Testis (tissue), 3 donors: ENCODE results near the gene PPT2. TPM values are rescaled to one million over a fixed set of nuclear protein-coding genes. Genes with fewer than 3 reads are reported as not detected.
A peak's percentile ranks its signal among the peaks of the same experiment; 100 is the strongest.

Source experiments
- DNase-seq: peaks from one replicate; pipeline ENCODE4 v3.0.0-alpha.2; 2019
- H3K27ac ChIP-seq, 2 donors: fragments of 200-600 bp; sonication (generic); one replicate each; pipeline ENCODE4 v1.5.1; 2019
- H3K27me3 ChIP-seq: fragments of 200-600 bp; sonication (generic); one replicate; pipeline ENCODE4 v1.5.1; 2019
- H3K36me3 ChIP-seq: fragments of 200-600 bp; sonication (generic); one replicate; pipeline ENCODE4 v1.5.1; 2017; ENCODE audit warnings: low read depth; ENCODE audit errors: missing control alignments
- H3K4me1 ChIP-seq: fragments of 200-600 bp; sonication (generic); one replicate; pipeline ENCODE4 v1.5.1; 2019
- H3K4me3 ChIP-seq, 2 donors: fragments of 200-600 bp; sonication (generic); one replicate each; pipeline ENCODE4 v1.5.1; 2017 to 2019
- H3K9me3 ChIP-seq: fragments of 200-600 bp; sonication (generic); one replicate; pipeline ENCODE4 v1.5.1; 2017
- POLR2A ChIP-seq: fragments of 450-650 bp; IDR thresholded peaks from one replicate; pipeline ENCODE4 v1.6.1; 2017; ENCODE audit warnings: antibody characterized with exemption, mild to moderate bottlenecking, moderate library complexity
- WGBS, 2 donors: methylation state at CpG; one replicate each; pipeline ENCODE4 v1.1.5; 2018; 5-methylcytosine and 5-hydroxymethylcytosine counted together
- intact Hi-C: fragments of 100-400 bp; cut with DNase I; formaldehyde crosslinking; loops from one replicate; pipeline ENCODE4 v1.15.1; 2023; ENCODE audit warnings: low total_unique reads
- polyA plus RNA-seq: library from polyadenylated mRNA; stranded (reverse); fragments of 350-450 nt; fragmentation: Illumina TruSeq; extraction: RNeasy Lipid Tissue Mini Kit (QIAGEN cat#74804); gene quantifications from one replicate; pipeline ENCODE4 v1.2.3, GENCODE V29; 2014; ENCODE audit warnings: low read depth, low replicate concordance; ENCODE audit not compliant: insufficient read depth
- total RNA-seq, 2 donors: library from RNA; depleted of rRNA; stranded (reverse); fragments of >200 nt; gene quantifications; one replicate each; pipeline ENCODE4 v1.2.3, GENCODE V29; 2016
- TF ChIP-seq, protein P1 (sequence below), 3 experiments: fragments of 450-650 bp in 2 of 3; fragments of 200-600 bp in 1 of 3; sonication (generic) in 1 of 3; IDR thresholded peaks; one replicate each; pipeline ENCODE4 v1.5.1; 2016 to 2019; ENCODE audit warnings: antibody characterized with exemption in 3 of 3, mild to moderate bottlenecking in 2 of 3, moderate library complexity in 1 of 3

Gene PPT2
- total and polyA plus RNA-seq, 3 donors from 2014 or later = 18.9 to 92.8 (median 33.9) TPM

DNA sequence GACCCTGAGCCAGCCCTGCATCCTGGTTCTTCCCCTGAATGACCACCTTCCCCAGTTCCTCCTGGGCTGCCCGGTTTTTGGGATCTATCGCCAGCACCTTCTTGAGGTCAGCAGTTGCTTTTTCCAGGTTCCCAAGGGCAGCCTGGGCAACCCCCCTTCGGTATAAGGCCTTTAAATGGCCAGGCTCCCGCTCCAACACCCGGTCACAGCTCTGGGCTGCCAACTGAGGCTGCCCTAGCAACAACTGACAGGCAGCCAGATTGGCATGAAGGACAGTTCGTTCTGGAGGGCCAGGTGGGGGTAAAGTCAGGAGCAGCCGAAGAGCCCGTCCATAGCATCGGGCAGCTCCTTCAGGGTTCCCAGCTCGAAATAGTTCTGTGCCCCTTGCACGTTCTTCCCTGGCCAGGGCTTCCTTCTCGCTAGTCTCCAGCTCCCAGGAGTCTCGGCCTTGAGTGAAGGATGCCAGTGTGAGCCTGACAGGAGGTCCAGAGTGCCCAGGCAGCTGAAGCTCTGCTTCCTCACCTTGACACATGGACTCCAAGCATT, 25.1 kb upstream of the PPT2 start:
- 42 to 55% methylated on average over 7 to 13 of the region's 13 CpGs for WGBS, 2 donors

DNA sequence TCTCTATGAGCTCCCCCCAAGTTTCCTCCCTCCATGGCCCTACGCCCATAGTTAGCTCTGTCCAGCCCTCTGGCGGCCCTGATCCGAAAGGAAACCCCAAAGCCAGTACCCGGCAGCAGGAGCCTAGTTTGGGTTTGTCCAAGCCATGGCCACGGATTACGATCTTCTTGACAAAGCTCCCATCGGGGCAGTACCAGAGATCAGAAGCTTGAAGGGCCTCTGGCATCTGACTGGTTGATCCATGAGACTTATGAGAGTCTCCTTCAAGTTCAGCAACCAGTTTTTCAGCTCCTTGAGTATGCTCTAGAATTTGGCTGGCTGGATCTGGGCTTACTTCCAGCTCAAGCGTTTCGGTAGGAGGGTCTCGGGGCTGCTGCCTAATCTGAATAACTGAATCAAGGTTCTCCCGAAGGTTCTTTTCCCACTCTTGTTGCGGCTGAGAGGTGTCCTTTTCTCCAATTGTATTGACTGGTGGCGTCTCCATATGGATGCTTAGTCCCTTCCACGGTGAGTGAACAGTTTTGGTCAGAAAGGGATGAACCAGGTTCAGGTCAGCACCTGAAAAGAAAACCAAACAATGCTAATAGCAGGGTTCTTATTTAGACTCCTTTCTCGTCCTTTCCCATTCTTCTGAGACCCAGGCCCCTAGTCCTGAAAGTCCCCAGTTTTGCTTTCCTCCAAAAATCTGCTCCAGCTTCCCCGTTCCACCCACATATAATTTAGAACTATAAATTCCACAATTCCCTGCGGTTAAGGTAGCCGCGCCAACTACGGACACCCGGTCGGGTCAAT, 24.4 kb upstream of the PPT2 start:
- 24 to 35% methylated on average over 19 to 22 of the region's 22 CpGs for WGBS, 2 donors

More for the DNA sequence above, 25.1 kb upstream of the PPT2 start:
- no peak for DNase-seq
- TF ChIP-seq, protein P1, sequence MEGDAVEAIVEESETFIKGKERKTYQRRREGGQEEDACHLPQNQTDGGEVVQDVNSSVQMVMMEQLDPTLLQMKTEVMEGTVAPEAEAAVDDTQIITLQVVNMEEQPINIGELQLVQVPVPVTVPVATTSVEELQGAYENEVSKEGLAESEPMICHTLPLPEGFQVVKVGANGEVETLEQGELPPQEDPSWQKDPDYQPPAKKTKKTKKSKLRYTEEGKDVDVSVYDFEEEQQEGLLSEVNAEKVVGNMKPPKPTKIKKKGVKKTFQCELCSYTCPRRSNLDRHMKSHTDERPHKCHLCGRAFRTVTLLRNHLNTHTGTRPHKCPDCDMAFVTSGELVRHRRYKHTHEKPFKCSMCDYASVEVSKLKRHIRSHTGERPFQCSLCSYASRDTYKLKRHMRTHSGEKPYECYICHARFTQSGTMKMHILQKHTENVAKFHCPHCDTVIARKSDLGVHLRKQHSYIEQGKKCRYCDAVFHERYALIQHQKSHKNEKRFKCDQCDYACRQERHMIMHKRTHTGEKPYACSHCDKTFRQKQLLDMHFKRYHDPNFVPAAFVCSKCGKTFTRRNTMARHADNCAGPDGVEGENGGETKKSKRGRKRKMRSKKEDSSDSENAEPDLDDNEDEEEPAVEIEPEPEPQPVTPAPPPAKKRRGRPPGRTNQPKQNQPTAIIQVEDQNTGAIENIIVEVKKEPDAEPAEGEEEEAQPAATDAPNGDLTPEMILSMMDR (IDR thresholded peaks at IDR 0.05) = no peak
- intact Hi-C loops = loop anchor here (10.0 kb wide), 1 partner anchor 174 kb away; the partner anchor contains the start of genes NELFE and SKIC2
- no peaks in the 10 kb centered on the region for H3K27me3 ChIP-seq
- H3K36me3 ChIP-seq = no peaks in the 10 kb centered on the region
- peaks cover 23% of the 10 kb centered on the region for H3K4me1 ChIP-seq
- H3K4me3 ChIP-seq = peak overlapping the region in 1 of 2 donors; percentile 90
- peak overlapping the region; percentile 92 to 99 for H3K27ac ChIP-seq
- H3K9me3 ChIP-seq = no peaks in the 10 kb centered on the region

DNA sequence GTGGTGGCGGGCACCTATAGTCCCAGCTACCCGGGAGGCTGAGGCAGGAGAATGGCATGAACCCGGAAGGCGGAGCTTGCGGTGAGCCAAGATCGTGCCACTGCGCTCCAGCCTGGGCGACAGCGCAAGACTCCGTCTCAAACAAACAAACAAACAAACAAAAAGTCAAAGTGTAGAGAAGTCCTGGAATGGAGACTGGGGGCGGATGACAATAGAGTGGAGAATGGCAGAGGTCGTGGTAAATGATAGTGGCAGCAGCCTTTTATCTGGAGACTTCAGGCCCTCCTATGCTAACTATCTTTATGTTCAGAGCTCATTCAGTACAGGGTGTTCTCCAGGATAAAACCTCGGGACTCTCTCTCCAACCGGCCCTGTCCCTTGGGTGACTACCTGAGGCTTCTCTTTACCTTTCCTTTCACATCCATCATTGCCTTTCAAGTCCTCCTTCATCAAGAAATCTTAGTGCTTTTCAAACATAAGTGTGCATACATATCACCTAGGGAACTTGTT, 22.4 kb upstream of the PPT2 start:
- no peaks in the 10 kb centered on the region for H3K9me3 ChIP-seq
- WGBS, 2 donors = 56 to 59% methylated on average over 14 of the region's 14 CpGs
- H3K27ac ChIP-seq = no peak overlapping the region
- H3K4me3 ChIP-seq = no peak overlapping the region
- DNase-seq = no peak
- TF ChIP-seq, protein P1 (IDR thresholded peaks at IDR 0.05) = no peak
- no peak for TF ChIP-seq POLR2A
- no peaks in the 10 kb centered on the region for H3K36me3 ChIP-seq
- peaks cover 20% of the 10 kb centered on the region for H3K4me1 ChIP-seq
- H3K27me3 ChIP-seq = no peaks in the 10 kb centered on the region
- intact Hi-C loops = no loop called here

More for the DNA sequence above, 24.4 kb upstream of the PPT2 start:
- no peak for TF ChIP-seq POLR2A
- TF ChIP-seq, protein P1 (IDR thresholded peaks at IDR 0.05) = no peak
- Histone ChIP-seq H3K27me3 (no peaks in the 10 kb centered on the region), H3K4me1 (peaks cover 23% of the 10 kb centered on the region), H3K27ac (peak overlapping the region; percentile 92 to 99), H3K9me3 (no peaks in the 10 kb centered on the region), H3K4me3 (peak overlapping the region; percentile 64 to 90), H3K36me3 (no peaks in the 10 kb centered on the region)
- intact Hi-C loops = loop anchor here (10.0 kb wide), 1 partner anchor 175 kb away; the partner anchor contains the start of genes NELFE and SKIC2
- DNase-seq = no peak

DNA sequence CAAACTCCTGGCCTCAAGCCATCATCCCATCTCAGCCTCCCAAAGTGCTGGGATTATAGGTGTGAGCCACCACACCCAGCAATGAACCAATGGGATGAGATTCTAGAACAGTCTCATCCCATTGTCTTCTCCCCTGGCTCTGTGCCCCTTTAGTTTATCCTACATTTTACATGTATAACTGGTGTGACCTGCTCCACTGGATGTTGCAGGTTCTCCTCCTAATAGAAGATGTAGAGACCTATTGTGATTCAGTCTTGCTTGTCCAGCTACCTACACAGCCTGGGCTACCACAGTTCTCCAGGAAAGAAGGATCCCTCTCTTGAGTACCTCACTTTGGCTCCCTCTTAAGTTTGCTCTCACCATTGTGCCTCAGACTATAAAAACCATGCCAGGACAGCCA, 21.8 kb upstream of the PPT2 start:
- Histone ChIP-seq H3K4me3 (no peak overlapping the region), H3K27me3 (no peaks in the 10 kb centered on the region), H3K36me3 (no peaks in the 10 kb centered on the region), H3K4me1 (peaks cover 16% of the 10 kb centered on the region), H3K9me3 (no peaks in the 10 kb centered on the region), H3K27ac (no peak overlapping the region)
- DNase-seq = no peak
- TF ChIP-seq POLR2A = no peak
- TF ChIP-seq, protein P1 (IDR thresholded peaks at IDR 0.05) = no peak
- intact Hi-C loops = no loop called here
